HFFc6 (cell line): Measurements from ENCODE around the gene MYT1. TPM values are rescaled to one million over a fixed set of nuclear protein-coding genes. Genes with fewer than 3 reads are reported as not detected.

Source experiments
- DNase-seq: peaks from one replicate; pipeline ENCODE4 v3.0.0-alpha.2; 2018
- H3K27ac Mint-ChIP-seq: 2 replicates; pipeline ENCODE4 v1.8.0; 2020; ENCODE audit warnings: mild to moderate bottlenecking, mixed read lengths
- H3K27me3 Mint-ChIP-seq: 2 replicates; pipeline ENCODE4 v1.8.0; 2021; ENCODE audit warnings: mild to moderate bottlenecking, moderate library complexity, mixed read lengths; ENCODE audit not compliant: insufficient read depth
- H3K36me3 Mint-ChIP-seq: 2 replicates; pipeline ENCODE4 v1.8.0; 2021; ENCODE audit warnings: low read depth, mixed read lengths
- H3K4me1 Mint-ChIP-seq: 2 replicates; pipeline ENCODE4 v1.8.0; 2020; ENCODE audit warnings: low read depth, mixed read lengths
- H3K4me3 Mint-ChIP-seq: 2 replicates; pipeline ENCODE4 v1.8.0; 2020; ENCODE audit warnings: mild to moderate bottlenecking, moderate library complexity, mixed read lengths
- H3K9me3 Mint-ChIP-seq: 2 replicates; pipeline ENCODE4 v1.8.0; 2020; ENCODE audit warnings: mild to moderate bottlenecking, mixed read lengths
- total RNA-seq, 6 experiments: library from RNA; stranded (reverse); fragmentation: NEBNext Ultra II Directional; extraction: Animal tissue kit (Norgen Biotek cat#: 25700); gene quantifications; 2 replicates in 1 of 6; 3 replicates in 5 of 6; pipeline ENCODE4 v1.2.3, GENCODE V29; 2021
- TF ChIP-seq, protein P1 (sequence below): fragments of 200-600 bp; sonication (generic); IDR thresholded peaks from 2 replicates; pipeline ENCODE4 v1.5.0; 2021; ENCODE audit warnings: antibody characterized with exemption, mild to moderate bottlenecking

The MYT1 gene
- total RNA-seq, 6 experiments from 2014 or later: not detected

DNA sequence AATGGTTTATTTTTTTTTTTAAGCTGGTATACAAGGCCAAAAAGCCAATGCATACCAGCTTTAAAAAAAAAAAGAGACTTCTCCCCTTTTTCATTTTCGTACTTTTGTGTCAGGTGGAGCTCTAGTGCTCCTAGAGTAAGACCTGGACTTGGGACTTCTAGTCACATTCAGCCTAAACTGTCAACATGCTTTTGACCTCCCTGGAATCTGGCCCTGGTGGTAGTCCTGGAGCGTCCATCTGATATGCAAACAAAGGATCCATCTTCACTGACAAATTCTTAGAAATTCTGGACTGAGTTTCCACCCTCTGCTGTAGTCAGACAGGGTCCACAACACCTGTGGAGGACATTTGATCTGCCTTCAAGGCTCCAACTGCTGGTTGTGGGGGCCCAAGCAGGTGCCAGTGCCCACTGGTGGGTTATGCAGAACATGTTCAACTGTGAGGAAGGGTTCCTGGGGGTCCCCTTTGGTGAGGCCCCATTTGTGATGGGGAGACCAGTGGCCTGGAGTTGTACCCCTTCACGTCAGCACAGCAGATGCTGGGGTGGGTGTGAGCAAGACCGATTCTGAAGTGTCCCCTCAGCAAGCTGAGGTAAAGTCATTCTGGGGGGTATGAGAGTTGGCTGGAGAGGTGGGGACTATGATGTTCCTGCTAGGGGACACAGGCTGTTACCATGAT is 78.7 kb downstream of the MYT1 start:
- peaks cover 46% of the 10 kb centered on the region for H3K27me3 Mint-ChIP-seq
- H3K36me3 Mint-ChIP-seq: no peaks in the 10 kb centered on the region
- H3K9me3 Mint-ChIP-seq: no peaks in the 10 kb centered on the region
- no peaks in the 10 kb centered on the region for H3K4me1 Mint-ChIP-seq
- TF ChIP-seq, protein P1, sequence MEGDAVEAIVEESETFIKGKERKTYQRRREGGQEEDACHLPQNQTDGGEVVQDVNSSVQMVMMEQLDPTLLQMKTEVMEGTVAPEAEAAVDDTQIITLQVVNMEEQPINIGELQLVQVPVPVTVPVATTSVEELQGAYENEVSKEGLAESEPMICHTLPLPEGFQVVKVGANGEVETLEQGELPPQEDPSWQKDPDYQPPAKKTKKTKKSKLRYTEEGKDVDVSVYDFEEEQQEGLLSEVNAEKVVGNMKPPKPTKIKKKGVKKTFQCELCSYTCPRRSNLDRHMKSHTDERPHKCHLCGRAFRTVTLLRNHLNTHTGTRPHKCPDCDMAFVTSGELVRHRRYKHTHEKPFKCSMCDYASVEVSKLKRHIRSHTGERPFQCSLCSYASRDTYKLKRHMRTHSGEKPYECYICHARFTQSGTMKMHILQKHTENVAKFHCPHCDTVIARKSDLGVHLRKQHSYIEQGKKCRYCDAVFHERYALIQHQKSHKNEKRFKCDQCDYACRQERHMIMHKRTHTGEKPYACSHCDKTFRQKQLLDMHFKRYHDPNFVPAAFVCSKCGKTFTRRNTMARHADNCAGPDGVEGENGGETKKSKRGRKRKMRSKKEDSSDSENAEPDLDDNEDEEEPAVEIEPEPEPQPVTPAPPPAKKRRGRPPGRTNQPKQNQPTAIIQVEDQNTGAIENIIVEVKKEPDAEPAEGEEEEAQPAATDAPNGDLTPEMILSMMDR: no peak
- H3K4me3 Mint-ChIP-seq: no peak overlapping the region
- no peak for DNase-seq
- no peak overlapping the region for H3K27ac Mint-ChIP-seq

DNA sequence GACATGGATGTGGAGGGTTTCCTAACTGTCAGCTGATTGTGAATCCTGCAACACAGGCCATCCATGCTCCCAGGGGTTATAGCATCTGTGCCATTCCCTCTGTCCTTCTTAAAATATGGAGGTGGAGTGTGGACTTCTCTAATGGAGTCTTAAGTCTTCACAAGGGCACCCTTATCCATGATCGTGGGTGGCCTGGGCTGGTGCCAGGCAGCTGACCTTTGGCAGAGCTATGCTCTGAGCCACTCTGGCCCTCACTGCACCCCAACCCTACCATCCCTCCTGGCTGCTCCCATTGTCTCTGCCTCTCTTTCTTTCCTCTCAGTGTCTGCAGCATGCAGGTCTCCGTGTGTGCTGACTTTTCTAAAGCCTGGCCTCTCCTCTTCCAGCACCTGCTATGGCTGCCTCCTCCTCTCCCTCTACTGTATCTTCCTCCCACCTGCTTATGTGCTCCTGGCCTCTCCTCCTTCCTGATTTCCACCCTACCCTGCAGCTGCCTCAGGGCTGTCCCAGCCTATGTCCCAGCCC is 80.1 kb downstream of the MYT1 start:
- H3K4me3 Mint-ChIP-seq: no peak overlapping the region
- H3K36me3 Mint-ChIP-seq: no peaks in the 10 kb centered on the region
- H3K9me3 Mint-ChIP-seq: no peaks in the 10 kb centered on the region
- H3K27me3 Mint-ChIP-seq: peaks cover 45% of the 10 kb centered on the region
- DNase-seq: no peak
- H3K27ac Mint-ChIP-seq: no peak overlapping the region
- no peaks in the 10 kb centered on the region for H3K4me1 Mint-ChIP-seq
- TF ChIP-seq, protein P1: no peak

DNA sequence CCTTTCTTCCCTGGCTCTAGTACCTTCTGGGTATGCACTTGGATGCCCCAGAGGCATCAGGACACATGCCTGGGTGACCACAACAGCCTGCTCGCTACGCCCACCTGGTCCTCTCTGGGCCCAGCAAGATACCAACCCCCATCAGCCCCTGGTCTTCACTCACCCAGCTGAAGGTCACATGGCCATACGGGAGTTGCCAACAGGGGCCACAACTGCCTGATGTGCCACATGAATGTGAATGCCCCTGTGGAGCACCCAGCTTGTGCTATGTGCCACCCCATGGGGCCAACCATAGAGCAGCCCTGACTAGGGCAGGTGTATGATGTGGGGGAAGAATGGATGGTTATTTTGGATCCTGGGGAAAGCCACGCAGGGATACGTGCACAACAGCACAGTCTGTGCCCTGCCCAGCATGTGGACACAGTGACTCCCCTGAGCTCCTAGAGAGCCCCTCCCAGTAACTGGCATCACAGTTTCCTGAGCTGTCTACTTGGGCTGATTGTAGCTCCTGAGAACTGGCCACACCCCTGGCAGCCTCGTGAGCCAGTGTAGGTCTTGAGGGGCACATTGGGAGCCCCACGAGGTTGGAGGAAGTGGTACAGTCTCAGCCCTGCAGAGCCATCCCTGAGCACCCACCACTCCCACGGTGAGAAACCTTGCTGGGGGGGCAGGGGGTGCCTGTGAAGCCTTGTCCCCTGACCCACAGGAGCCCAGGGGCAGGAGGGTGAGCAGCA is 80.8 kb downstream of the MYT1 start:
- TF ChIP-seq, protein P1: no peak
- no peak for DNase-seq
- Mint-ChIP-seq H3K27ac (no peak overlapping the region), H3K36me3 (no peaks in the 10 kb centered on the region), H3K27me3 (peaks cover 51% of the 10 kb centered on the region), H3K9me3 (no peaks in the 10 kb centered on the region), H3K4me3 (no peak overlapping the region), H3K4me1 (no peaks in the 10 kb centered on the region)

DNA sequence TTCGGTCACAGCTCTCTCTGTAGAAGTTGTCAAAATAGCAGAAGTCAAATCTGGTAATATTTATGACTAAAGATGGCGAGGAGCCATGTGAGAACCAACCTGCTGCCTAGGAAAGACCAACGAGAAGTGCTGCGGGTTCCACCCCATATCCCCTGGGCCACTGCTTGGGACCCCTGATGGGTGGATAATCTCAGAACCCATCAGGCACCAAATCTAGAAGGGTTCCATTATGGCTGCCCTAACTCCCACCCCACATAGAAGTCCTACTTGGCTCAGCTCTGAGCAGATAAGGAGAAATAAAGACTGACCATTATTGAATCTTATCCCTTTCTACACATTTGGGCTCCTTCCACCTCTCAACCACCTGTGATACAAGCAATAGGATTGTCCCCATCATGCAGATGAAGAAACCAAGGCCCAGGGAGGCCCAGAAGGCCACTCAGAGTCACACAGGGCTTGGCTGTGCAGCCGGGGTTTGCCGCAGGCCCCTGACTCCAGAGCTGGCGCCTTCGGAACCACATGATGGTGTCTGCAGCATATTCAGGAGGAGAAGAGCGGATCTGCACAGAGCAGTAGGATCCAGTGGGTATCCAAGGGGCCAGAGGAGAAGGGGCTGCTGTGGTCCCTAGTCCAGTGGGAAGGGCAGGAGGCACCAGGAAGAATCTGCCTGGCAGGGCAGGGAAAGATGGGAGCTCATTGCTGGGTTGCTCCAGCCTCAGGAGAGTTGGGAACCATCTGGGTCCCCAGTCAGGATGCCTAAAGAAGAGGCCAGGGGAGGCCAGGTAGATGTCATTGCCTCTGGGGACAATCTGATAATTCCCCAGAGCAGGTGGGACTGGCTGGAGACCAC is 81.7 kb downstream of the MYT1 start:
- no peaks in the 10 kb centered on the region for H3K4me1 Mint-ChIP-seq
- H3K36me3 Mint-ChIP-seq: no peaks in the 10 kb centered on the region
- no peak overlapping the region for H3K4me3 Mint-ChIP-seq
- no peak overlapping the region for H3K27ac Mint-ChIP-seq
- no peak for DNase-seq
- no peaks in the 10 kb centered on the region for H3K9me3 Mint-ChIP-seq
- peaks cover 56% of the 10 kb centered on the region for H3K27me3 Mint-ChIP-seq
- TF ChIP-seq, protein P1: no peak

DNA sequence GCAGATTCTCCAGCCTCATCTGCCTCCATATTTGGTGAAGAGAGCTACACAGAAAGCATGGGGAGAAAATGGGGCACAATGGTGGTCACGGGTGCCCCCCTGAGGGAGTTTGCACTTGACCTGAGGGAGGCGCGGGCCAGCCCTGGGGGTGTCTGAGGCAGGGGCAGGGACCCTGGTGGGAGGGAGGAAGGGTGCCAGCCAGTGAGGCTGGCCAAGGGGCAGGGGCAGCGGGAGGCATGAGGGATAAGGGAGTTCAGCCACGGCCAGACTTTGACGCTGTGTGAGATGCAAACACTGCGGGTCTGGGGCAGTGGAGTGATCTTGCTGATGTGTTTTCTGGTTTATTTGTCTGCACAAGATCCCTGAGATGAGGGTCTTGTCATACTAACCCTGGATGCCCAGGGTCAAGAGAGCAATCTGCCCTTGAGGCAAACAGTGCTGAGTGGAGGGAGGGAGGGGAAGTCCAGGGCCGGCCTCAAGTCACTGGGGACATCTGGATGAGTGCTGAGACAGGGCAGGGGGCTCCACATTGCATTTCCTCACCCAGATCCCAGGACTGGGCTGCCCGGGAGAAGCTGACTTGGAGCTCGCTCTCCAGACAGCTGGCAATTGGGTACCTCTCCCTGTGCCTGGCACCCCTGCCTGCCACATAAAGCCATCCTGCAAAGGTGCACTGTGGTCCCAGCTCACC is 82.5 kb downstream of the MYT1 start:
- H3K27me3 Mint-ChIP-seq: peaks cover 58% of the 10 kb centered on the region
- TF ChIP-seq, protein P1: no peak
- H3K36me3 Mint-ChIP-seq: no peaks in the 10 kb centered on the region
- H3K4me1 Mint-ChIP-seq: no peaks in the 10 kb centered on the region
- DNase-seq: no peak
- no peaks in the 10 kb centered on the region for H3K9me3 Mint-ChIP-seq
- H3K4me3 Mint-ChIP-seq: no peak overlapping the region
- H3K27ac Mint-ChIP-seq: no peak overlapping the region
